Skeletal muscle satellite cell (primary cell): ENCODE data around the gene LRRC70. TPM values are rescaled to one million over a fixed set of nuclear protein-coding genes. Genes with fewer than 3 reads are reported as not detected.

Experiments used
- H3K27me3 ChIP-seq: 2 replicates; pipeline ENCODE4 v1.7.0; 2013; ENCODE audit warnings: low read length; ENCODE audit not compliant: control insufficient read depth, insufficient read depth
- H3K36me3 ChIP-seq: 2 replicates; pipeline ENCODE4 v1.7.0; 2013; ENCODE audit warnings: mild to moderate bottlenecking, control low read depth, low read length; ENCODE audit not compliant: insufficient read depth
- H3K4me1 ChIP-seq: 2 replicates; pipeline ENCODE4 v1.7.0; 2013; ENCODE audit warnings: low read length; ENCODE audit not compliant: control insufficient read depth, insufficient read depth
- H3K4me2 ChIP-seq: 2 replicates; pipeline ENCODE4 v1.7.0; 2013; ENCODE audit warnings: mild to moderate bottlenecking, low read length
- H3K4me3 ChIP-seq: 2 replicates; pipeline ENCODE4 v1.7.0; 2013; ENCODE audit warnings: low read length
- H3K9ac ChIP-seq: 2 replicates; pipeline ENCODE4 v1.7.0; 2013; ENCODE audit warnings: mild to moderate bottlenecking, low read depth, low read length, moderate library complexity
- H3K9me3 ChIP-seq: replicated peaks from 2 replicates; pipeline ENCODE4 v1.7.0; 2013; ENCODE audit warnings: mild to moderate bottlenecking, control low read depth, low read length
- total RNA-seq: library from RNA; depleted of rRNA; stranded (reverse); fragments of >200 nt; gene quantifications from 2 replicates; pipeline ENCODE4 v1.2.3, GENCODE V29; 2012; rRNA removed

The LRRC70 gene, protein sequence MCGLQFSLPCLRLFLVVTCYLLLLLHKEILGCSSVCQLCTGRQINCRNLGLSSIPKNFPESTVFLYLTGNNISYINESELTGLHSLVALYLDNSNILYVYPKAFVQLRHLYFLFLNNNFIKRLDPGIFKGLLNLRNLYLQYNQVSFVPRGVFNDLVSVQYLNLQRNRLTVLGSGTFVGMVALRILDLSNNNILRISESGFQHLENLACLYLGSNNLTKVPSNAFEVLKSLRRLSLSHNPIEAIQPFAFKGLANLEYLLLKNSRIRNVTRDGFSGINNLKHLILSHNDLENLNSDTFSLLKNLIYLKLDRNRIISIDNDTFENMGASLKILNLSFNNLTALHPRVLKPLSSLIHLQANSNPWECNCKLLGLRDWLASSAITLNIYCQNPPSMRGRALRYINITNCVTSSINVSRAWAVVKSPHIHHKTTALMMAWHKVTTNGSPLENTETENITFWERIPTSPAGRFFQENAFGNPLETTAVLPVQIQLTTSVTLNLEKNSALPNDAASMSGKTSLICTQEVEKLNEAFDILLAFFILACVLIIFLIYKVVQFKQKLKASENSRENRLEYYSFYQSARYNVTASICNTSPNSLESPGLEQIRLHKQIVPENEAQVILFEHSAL
- 0.44 and 1.8 TPM in 2 replicates for total RNA-seq

DNA sequence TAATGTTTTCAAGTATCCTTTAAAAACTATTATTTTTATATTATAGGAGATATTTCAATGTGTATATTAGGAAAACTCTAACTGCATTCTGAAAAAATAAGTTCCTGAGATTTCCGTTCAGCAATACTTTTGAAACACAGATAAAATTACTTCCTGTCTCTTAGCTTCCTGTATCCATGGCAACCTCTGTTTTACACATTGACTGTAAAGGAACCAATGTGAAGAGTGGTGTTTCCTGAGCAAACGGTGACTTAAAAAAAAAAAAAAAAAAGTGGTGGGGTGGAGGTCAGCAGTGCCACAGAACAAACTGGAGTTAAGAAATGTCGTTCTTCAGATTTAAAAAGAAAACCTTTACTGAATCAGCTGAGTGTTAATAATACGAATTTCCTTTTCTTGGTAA is at the start of gene LRRC70:
Gene LRRC70, plus strand, starts transcription at position 280 of the 400 bp plus-strand sequence. CDS start 620 bp downstream, outside the sequence.
- no peak within 1 kb of the TSS for H3K4me3 ChIP-seq
- H3K4me2 ChIP-seq = no peak within 1 kb of the TSS
- no peaks in the 10 kb centered on the region for H3K27me3 ChIP-seq
- H3K9ac ChIP-seq = no peak within 1 kb of the TSS
- no peaks in the 10 kb centered on the region for H3K9me3 ChIP-seq
- H3K4me1 ChIP-seq = no peaks in the 10 kb centered on the region
- no peaks in the 10 kb centered on the region for H3K36me3 ChIP-seq

DNA sequence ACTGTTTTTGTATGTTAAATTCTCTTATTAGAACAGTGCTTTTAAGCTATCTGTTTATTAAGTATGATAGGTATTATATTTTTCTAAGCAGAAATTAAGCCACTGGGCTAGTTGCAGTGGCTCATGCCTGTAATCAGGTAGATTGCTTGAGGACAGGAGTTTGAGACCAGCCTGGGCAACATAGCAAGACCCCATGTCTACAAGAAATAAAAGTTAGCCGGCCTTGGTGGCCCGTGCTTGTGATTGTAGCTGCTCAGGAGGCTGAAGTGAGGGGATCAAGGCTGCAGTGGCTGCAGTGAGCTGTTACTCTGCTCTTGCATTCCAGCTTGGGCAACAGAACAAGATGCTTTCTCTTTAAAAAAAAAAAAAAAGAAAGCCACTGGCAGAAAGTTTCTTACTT is 45.0 kb upstream of the LRRC70 start:
- Histone ChIP-seq H3K36me3 (no peaks in the 10 kb centered on the region), H3K9ac (no peak overlapping the region), H3K4me3 (no peak overlapping the region), H3K9me3 (no peaks in the 10 kb centered on the region), H3K4me2 (no peak overlapping the region), H3K27me3 (no peaks in the 10 kb centered on the region), H3K4me1 (no peaks in the 10 kb centered on the region)

DNA sequence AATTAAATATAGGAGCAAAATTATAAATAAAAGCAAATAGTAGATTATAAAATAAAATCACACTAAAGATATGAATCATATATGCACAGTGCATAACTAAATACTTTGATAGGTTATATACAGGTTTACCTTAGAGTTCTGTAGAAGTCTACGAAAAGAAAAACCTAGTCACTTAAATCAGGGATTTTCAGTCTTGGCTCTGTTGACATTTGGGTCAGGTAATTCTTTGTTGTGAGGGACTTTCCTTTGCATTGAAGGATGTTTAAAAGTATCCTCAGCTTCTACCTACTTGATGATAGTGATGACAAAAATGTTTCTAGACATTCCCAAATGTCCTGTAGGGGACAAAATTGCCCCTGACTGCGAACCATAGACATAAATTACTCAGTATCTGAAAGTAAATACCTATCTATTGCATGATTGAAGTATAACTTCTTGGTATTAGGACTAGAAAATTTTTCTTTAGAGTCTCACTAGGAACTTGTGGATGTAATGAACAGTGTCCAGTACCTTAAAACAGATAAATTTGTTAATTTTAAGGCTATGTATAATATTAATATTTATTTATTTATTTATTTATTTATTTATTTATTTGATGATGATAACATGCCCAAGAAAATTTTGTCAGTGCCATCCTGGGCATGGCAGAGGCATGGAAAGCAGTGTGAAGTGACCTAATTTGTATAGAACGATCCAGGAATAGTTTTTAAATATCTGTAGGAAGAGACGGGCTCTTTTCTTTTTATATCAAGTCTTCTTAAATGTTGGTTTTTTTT is 44.0 kb upstream of the LRRC70 start:
- Histone ChIP-seq H3K27me3 (no peaks in the 10 kb centered on the region), H3K4me1 (no peaks in the 10 kb centered on the region), H3K9ac (no peak overlapping the region), H3K4me3 (no peak overlapping the region), H3K9me3 (no peaks in the 10 kb centered on the region), H3K36me3 (no peaks in the 10 kb centered on the region), H3K4me2 (no peak overlapping the region)

DNA sequence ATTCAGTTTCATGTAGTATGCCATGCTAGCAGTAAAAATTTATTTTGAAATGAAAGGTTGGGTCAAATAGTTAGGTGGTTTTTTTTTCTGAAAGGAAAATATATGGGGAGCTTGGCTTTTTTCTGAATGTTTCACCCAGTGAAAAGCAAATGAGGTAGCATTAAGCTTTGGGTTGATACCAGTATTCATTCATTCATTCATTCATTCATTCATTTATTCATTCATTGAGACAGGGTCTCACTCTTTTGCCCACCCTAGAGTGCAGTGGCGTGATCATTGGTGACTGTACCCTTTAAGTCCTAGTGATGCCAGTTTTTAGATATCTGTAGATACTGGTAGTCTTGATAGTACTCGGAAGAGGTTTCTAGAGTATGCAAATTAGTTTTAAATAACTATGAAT is 42.4 kb upstream of the LRRC70 start:
- Histone ChIP-seq H3K4me3 (no peak overlapping the region), H3K27me3 (no peaks in the 10 kb centered on the region), H3K4me1 (no peaks in the 10 kb centered on the region), H3K9ac (no peak overlapping the region), H3K36me3 (peaks cover 2% of the 10 kb centered on the region), H3K9me3 (no peaks in the 10 kb centered on the region), H3K4me2 (no peak overlapping the region)

DNA sequence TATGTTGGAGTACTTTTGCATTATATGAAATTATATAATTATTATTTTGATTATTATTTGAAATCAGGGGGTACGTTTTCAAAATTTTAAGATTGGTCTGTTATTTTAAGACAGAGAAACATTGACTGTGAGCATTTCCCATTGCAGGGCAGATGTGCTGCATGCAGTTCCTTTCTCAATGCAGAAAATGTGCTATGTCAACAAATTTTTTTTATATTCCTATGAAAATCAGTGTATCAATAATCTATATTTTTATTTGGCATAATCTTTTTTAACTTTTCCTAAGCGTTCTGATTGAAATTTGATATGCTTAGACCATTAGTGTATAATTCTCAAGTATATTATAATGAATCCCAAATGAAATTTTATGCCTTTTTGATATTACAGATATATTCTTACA is 41.8 kb upstream of the LRRC70 start:
- no peaks in the 10 kb centered on the region for H3K27me3 ChIP-seq
- no peaks in the 10 kb centered on the region for H3K9me3 ChIP-seq
- no peaks in the 10 kb centered on the region for H3K4me1 ChIP-seq
- H3K36me3 ChIP-seq = peaks cover 2% of the 10 kb centered on the region
- no peak overlapping the region for H3K4me3 ChIP-seq
- H3K9ac ChIP-seq = no peak overlapping the region
- H3K4me2 ChIP-seq = no peak overlapping the region

DNA sequence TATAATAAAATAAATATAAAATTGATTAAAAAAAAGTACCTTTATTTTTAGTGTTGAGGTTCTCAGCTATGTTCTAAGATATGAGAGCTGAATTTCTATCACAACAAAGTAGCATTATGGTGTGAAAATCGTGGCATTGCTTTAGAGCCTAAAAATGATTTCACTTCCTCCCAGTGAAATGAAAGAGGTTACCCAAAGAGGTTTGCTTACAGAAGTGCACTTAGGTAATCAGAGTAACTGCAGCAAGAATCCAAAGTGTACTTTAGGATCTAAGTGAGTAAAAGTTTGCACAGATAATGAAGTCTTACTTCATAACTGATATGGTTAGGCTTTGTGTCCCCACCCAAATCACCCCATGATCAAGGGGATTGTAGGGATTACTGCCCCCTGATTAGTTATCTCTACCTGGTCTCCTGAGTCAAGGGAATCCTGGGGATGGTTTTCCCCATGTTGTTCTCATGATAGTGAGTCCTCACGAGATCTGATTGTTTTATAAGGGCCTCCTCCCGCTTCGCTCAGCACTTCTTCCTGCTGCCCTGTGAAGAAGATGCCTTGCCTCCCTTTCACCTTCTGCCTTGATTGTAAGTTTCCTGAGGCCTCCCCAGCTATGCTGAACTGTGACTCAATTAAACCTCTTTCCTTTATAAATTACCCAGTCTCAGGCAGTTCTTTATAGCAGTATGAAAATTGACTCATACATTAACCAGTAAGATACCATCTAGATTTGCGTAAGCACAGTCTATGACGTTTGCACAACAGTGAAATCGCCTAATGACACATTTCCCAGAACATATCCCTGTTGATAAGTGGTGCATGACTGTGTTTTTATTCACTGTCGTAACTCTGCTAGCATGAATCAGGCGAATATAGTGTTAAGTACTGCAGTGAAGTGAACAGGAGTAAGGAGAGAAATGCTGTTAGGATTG is 40.3 kb upstream of the LRRC70 start:
- Histone ChIP-seq H3K36me3 (peaks cover 2% of the 10 kb centered on the region), H3K9ac (no peak overlapping the region), H3K4me3 (no peak overlapping the region), H3K9me3 (no peaks in the 10 kb centered on the region), H3K4me1 (no peaks in the 10 kb centered on the region), H3K27me3 (no peaks in the 10 kb centered on the region), H3K4me2 (no peak overlapping the region)

DNA sequence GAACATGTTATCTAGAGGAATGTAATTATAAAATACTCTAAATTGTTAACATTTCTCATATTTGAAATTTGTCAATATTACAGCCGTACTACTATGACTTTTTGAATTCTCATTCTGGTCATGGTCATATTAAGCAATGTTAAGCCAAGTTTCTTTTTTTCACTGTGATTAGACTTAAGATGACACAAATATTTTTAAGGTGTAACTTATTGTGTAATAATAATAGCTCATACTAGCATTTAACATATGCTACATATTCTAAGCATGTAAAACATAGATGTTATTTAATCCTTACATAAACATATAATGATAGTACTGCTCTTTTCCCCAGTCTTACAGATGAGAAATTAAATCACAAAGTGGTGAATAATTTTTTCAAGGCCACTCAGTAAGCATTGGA is 35.9 kb upstream of the LRRC70 start:
- no peak overlapping the region for H3K9ac ChIP-seq
- H3K9me3 ChIP-seq = no peaks in the 10 kb centered on the region
- no peak overlapping the region for H3K4me2 ChIP-seq
- peaks cover 2% of the 10 kb centered on the region for H3K36me3 ChIP-seq
- H3K4me3 ChIP-seq = no peak overlapping the region
- H3K4me1 ChIP-seq = no peaks in the 10 kb centered on the region
- H3K27me3 ChIP-seq = no peaks in the 10 kb centered on the region

DNA sequence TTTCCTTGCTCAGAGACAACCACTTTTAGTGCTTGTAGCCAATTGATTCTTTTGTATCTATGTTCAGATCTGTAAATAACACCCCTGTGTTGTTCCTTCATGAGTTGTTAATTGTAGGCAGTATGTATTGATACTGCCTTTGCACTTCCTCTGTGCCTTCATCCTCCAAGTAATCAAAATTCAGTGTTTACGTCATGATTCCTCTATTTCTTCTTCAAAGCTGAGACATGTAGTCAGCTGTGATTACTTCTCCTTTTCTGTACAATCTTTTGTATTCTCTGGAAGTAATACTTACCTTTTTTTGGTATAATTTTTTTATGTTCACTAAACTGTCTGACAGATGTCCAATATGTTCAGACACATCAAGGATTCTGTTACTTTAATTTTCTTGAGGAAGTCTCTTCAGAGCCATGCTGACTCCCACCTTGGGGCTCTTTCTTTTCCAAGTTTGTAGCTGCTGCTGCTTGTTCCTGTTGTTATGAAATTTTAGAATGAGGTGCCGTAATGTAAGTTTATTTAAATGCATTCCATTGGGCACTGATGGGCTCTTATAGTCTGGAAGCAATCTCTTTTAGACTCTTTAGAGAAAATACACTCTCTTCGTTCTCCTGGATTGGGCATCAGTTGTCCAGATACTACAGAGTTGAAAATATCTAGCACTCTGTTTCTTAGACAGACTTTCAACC is 30.5 kb upstream of the LRRC70 start:
- no peaks in the 10 kb centered on the region for H3K27me3 ChIP-seq
- no peak overlapping the region for H3K4me3 ChIP-seq
- no peak overlapping the region for H3K9ac ChIP-seq
- no peaks in the 10 kb centered on the region for H3K4me1 ChIP-seq
- H3K4me2 ChIP-seq = no peak overlapping the region
- no peaks in the 10 kb centered on the region for H3K36me3 ChIP-seq
- no peaks in the 10 kb centered on the region for H3K9me3 ChIP-seq

DNA sequence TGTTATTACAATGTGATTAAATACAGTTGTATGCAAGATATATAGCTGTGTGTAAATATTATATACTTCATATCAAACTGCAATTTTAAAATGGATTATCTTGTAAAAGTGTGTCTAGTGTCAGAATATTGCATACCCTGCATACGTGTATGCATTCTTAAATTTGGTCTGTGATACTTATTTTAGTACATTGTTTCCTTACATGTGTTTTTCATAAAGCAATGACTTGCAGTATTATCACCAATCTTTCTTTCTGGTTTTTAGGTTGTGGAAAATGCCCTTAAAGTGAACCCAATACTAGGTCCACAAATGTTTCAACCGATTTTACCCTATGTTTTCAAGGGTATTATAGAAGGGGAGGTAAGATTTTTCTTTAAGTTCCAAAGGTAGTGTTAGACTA is 28.5 kb upstream of the LRRC70 start:
- no peak overlapping the region for H3K9ac ChIP-seq

DNA sequence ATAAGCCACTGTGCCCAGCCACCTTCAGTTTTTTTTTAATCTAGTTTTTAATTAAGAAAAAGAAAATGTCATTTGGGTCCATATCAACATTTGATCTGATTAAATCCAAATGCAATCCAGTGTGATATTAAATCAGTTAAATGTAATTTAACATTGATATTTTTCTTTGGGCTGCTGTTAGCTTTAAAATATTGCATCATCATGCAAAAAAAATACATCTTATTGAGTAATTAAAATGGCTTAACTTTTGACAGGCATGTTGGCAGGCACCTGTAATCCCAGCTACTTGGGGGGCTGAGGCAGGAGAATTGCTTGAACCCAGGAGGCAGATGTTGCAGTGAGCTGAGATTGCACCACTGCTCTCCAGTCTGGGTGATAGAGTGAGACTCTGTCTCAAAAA is 22.7 kb upstream of the LRRC70 start:
- Histone ChIP-seq H3K27me3 (no peaks in the 10 kb centered on the region), H3K4me3 (no peak overlapping the region), H3K9me3 (no peaks in the 10 kb centered on the region), H3K36me3 (no peaks in the 10 kb centered on the region), H3K4me1 (no peaks in the 10 kb centered on the region), H3K9ac (no peak overlapping the region), H3K4me2 (no peak overlapping the region)

More for the DNA sequence above, 28.5 kb upstream of the LRRC70 start:
- Histone ChIP-seq H3K4me1 (no peaks in the 10 kb centered on the region), H3K36me3 (no peaks in the 10 kb centered on the region), H3K4me2 (no peak overlapping the region), H3K27me3 (no peaks in the 10 kb centered on the region), H3K9me3 (no peaks in the 10 kb centered on the region), H3K4me3 (no peak overlapping the region)
